Calu3 (cell line): ENCODE data around the gene TM4SF18. TPM values are rescaled to one million over a fixed set of nuclear protein-coding genes. Genes with fewer than 3 reads are reported as not detected.

ENCODE experiments used
- BruUV-seq: library from RNA; stranded (reverse); fragments of 400-500 nt; replicated peaks from 2 replicates; lab custom pipeline; 2021; lab: Mats Ljungman, UMichigan
- CTCF ChIA-PET: fragments of 300-600 bp; sonication (Branson Sonifier 250); formaldehyde crosslinking; loops from one replicate; lab custom pipeline; 2022; ENCODE audit warnings: antibody characterized with exemption; lab: Charles Lee
- DNase-seq: peaks from one replicate; pipeline ENCODE4 v3.0.0; 2022
- H3K27ac Mint-ChIP-seq: one replicate; pipeline ENCODE4 v1.8.0; 2022; ENCODE audit warnings: mixed read lengths; ENCODE audit not compliant: unreplicated experiment
- H3K27me3 Mint-ChIP-seq: one replicate; pipeline ENCODE4 v1.8.0; 2022; ENCODE audit warnings: mixed read lengths; ENCODE audit not compliant: unreplicated experiment
- H3K36me3 Mint-ChIP-seq: one replicate; pipeline ENCODE4 v1.8.0; 2022; ENCODE audit warnings: mild to moderate bottlenecking, moderate library complexity, mixed read lengths; ENCODE audit not compliant: insufficient read depth, unreplicated experiment
- H3K4me1 Mint-ChIP-seq: one replicate; pipeline ENCODE4 v1.8.0; 2022; ENCODE audit warnings: mild to moderate bottlenecking, low read depth, mixed read lengths; ENCODE audit not compliant: unreplicated experiment
- H3K4me3 Mint-ChIP-seq: one replicate; pipeline ENCODE4 v1.8.0; 2022; ENCODE audit warnings: mild to moderate bottlenecking, low read depth, moderate library complexity, mixed read lengths; ENCODE audit not compliant: unreplicated experiment
- H3K9me3 Mint-ChIP-seq: one replicate; pipeline ENCODE4 v1.8.0; 2022; ENCODE audit warnings: low read depth, mixed read lengths; ENCODE audit not compliant: unreplicated experiment
- CTCF ChIP-seq: fragments of 200-600 bp; IDR thresholded peaks from one replicate; pipeline ENCODE4 v1.8.0; 2022; ENCODE audit warnings: antibody characterized with exemption; ENCODE audit not compliant: unreplicated experiment
- intact Hi-C: fragments of 100-400 bp; cut with micrococcal nuclease; formaldehyde crosslinking; loops from one replicate; pipeline ENCODE4 v1.10.0; 2022; ENCODE audit not compliant: unreplicated experiment
- total RNA-seq: library from RNA; stranded (reverse); gene quantifications from 2 replicates; pipeline ENCODE4 v1.2.3, GENCODE V29; 2022

TM4SF18 gene
- total RNA-seq, 1 experiment from 2014 or later = 0.21 TPM

- H3K27me3 Mint-ChIP-seq = peaks cover 8% of the 10 kb centered on the region
- TSS peak; percentile 96 for BruUV-seq
- peaks cover 72% of the 10 kb centered on the region for H3K36me3 Mint-ChIP-seq
- peaks cover 67% of the 10 kb centered on the region for H3K4me1 Mint-ChIP-seq
- H3K27ac Mint-ChIP-seq = peak overlapping the region; percentile 99
- DNase-seq = peak; percentile 92
- no peaks in the 10 kb centered on the region for H3K9me3 Mint-ChIP-seq
- peak overlapping the region; percentile 54 for H3K4me3 Mint-ChIP-seq
- TF ChIP-seq CTCF = no peak
- intact Hi-C loops = loop anchor here (1.0 to 2.0 kb wide), 3 partner anchors 11 to 19 kb away; no protein-coding TSS in a partner anchor
- CTCF ChIA-PET = interaction anchor here (0.6 to 2.2 kb wide), 19 partner anchors 11 to 1557 kb away, joined by 3 to 20 read pairs (median 4); partner anchors contain the start of gene TM4SF1
Observed at GRCh38 chr3:149366941-149367840, 33.8 kb upstream of the TM4SF18 start.

DNA sequence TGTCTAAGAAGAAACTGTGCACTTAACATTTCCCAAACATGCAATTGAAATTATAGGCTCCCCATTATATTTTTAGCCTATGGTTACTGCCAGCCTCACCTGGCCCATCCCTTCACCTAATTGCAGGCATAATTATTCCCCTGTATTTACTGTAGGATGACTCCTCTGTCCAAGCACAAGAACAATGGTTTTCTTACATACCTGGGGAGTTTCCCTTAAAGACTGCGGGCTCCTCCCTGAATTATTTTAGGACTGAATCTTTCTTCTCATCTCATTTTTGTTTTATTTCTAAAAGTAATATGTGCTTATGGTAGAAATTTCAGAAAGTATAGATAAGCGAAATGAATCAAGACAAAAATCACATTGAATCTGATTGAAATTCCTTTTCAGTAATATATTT, 32.6 kb upstream of the TM4SF18 start:
- Mint-ChIP-seq H3K4me1 (peaks cover 59% of the 10 kb centered on the region), H3K36me3 (peaks cover 60% of the 10 kb centered on the region), H3K27me3 (peaks cover 8% of the 10 kb centered on the region), H3K9me3 (no peaks in the 10 kb centered on the region), H3K4me3 (no peak overlapping the region), H3K27ac (peak overlapping the region; percentile 99)
- no peak for DNase-seq
- no peak for TF ChIP-seq CTCF
- CTCF ChIA-PET = interaction anchor here (0.6 kb wide), 1 partner anchor 147 kb away, joined by 3 read pairs; no protein-coding TSS in a partner anchor
- intact Hi-C loops = loop anchor here (2.0 kb wide), 1 partner anchor 13 kb away; no protein-coding TSS in a partner anchor
- no TSS peak for BruUV-seq

- TF ChIP-seq CTCF = no peak
- Mint-ChIP-seq H3K27ac (peak overlapping the region; percentile 18), H3K4me3 (no peak overlapping the region), H3K9me3 (no peaks in the 10 kb centered on the region), H3K27me3 (peaks cover 8% of the 10 kb centered on the region), H3K4me1 (peaks cover 45% of the 10 kb centered on the region), H3K36me3 (peaks cover 46% of the 10 kb centered on the region)
- DNase-seq = no peak
- no TSS peak for BruUV-seq
- intact Hi-C loops = no loop called here
- CTCF ChIA-PET = interaction anchor here (0.6 to 1.2 kb wide), 2 partner anchors 8 to 20 kb away, joined by 3 read pairs; no protein-coding TSS in a partner anchor
Observed at GRCh38 chr3:149364624-149365023, 31.2 kb upstream of the TM4SF18 start.

- intact Hi-C loops = no loop called here
- no peak for DNase-seq
- H3K36me3 Mint-ChIP-seq = peaks cover 30% of the 10 kb centered on the region
- no peak for TF ChIP-seq CTCF
- BruUV-seq = no TSS peak
- H3K4me1 Mint-ChIP-seq = peaks cover 31% of the 10 kb centered on the region
- peaks cover 8% of the 10 kb centered on the region for H3K27me3 Mint-ChIP-seq
- H3K4me3 Mint-ChIP-seq = no peak overlapping the region
- no peak overlapping the region for H3K27ac Mint-ChIP-seq
- CTCF ChIA-PET = interaction anchor here (1.2 to 1.4 kb wide), 2 partner anchors 9 to 15 kb away, joined by 3 to 8 read pairs; partner anchors contain the start of gene TM4SF1
- H3K9me3 Mint-ChIP-seq = no peaks in the 10 kb centered on the region
Observed at GRCh38 chr3:149363053-149363452, 29.6 kb upstream of the TM4SF18 start.
